Ishikawa (cell line): ENCODE measurements around the gene SERPINB10.

Experiments
- CREB1 ChIP-seq: IDR thresholded peaks from 2 replicates; pipeline ENCODE4 v1.6.1; 2012; ENCODE audit warnings: low read depth
- EGR1 ChIP-seq: IDR thresholded peaks from 2 replicates; pipeline ENCODE4 v1.6.1; 2012
- TAF1 ChIP-seq: IDR thresholded peaks from 2 replicates; pipeline ENCODE4 v1.6.1; 2012; ENCODE audit warnings: low read depth, mild to moderate bottlenecking
- YY1 ChIP-seq: IDR thresholded peaks from 2 replicates; pipeline ENCODE4 v1.6.1; 2012; ENCODE audit warnings: low read depth

- TF ChIP-seq TAF1 (no peak), YY1 (no peak), CREB1 (no peak), EGR1 (no peak)
Observed at GRCh38 chr18:63963615-63964256, 56.0 kb downstream of the SERPINB10 start.
